ENCODE measurements around the gene ME1. TPM values are rescaled to one million over a fixed set of nuclear protein-coding genes. Genes with fewer than 3 reads are reported as not detected.
A peak's percentile ranks its signal among the peaks of the same experiment; 100 is the strongest.

The ME1 gene
- total RNA-seq, 2 donors from 2014 or later = 7.5 to 15.4 TPM

GRCh38 chr6:83198486-83199172, 232.2 kb downstream of the ME1 start:
- H3K4me1 Mint-ChIP-seq = peaks cover 9% of the 10 kb centered on the region
- Histone ChIP-seq H3K4me3 (ENCODE audit: low read length) (no peak overlapping the region), H3K4me1 (ENCODE audit: control insufficient read depth, insufficient read depth, low read length) (no peaks in the 10 kb centered on the region), H3K27ac (ENCODE audit: low read depth, low read length) (no peak overlapping the region), H3K9ac (ENCODE audit: extremely low read depth, low read length, poor library complexity, severe bottlenecking) (no peak overlapping the region), H3K36me3 (ENCODE audit: control insufficient read depth, insufficient read depth, low read length) (peaks cover 29% of the 10 kb centered on the region), H3K9me3 (ENCODE audit: control insufficient read depth, low read length) (peaks cover 6% of the 10 kb centered on the region), H3K27me3 (ENCODE audit: control insufficient read depth, insufficient read depth, low read length, poor library complexity, severe bottlenecking) (no peaks in the 10 kb centered on the region)
- peaks cover 1% of the 10 kb centered on the region for H3K9me3 Mint-ChIP-seq
- no peak for DNase-seq
- H3K36me3 Mint-ChIP-seq (ENCODE audit: low read depth) = peaks cover 25% of the 10 kb centered on the region
- no peak for TF ChIP-seq CTCF (conservative IDR thresholded peaks at IDR 0.05)
- 94 to 100% methylated on average over 1 to 3 of the region's 4 CpGs for WGBS, 2 experiments (ENCODE audit: insufficient coverage in 1 of 2, insufficient read length in 1 of 2)
- H3K27ac Mint-ChIP-seq = no peak overlapping the region
- H3K27me3 Mint-ChIP-seq (ENCODE audit: insufficient read depth) = no peaks in the 10 kb centered on the region
- H3K4me3 Mint-ChIP-seq = no peak overlapping the region

- peak overlapping the region; percentile 97 for H3K9ac ChIP-seq (ENCODE audit: extremely low read depth, low read length, poor library complexity, severe bottlenecking)
- Mint-ChIP-seq H3K4me3 (peak overlapping the region; percentile 98), H3K27ac (peak overlapping the region; percentile 85), H3K27me3 (ENCODE audit: insufficient read depth) (no peaks in the 10 kb centered on the region), H3K4me1 (peaks cover 29% of the 10 kb centered on the region), H3K9me3 (no peaks in the 10 kb centered on the region), H3K36me3 (ENCODE audit: low read depth) (peaks cover 46% of the 10 kb centered on the region)
- H3K4me3 ChIP-seq (ENCODE audit: low read length) = peak overlapping the region; percentile 99
- H3K9me3 ChIP-seq (ENCODE audit: control insufficient read depth, low read length) = peaks cover 6% of the 10 kb centered on the region
- H3K36me3 ChIP-seq (ENCODE audit: control insufficient read depth, insufficient read depth, low read length) = peaks cover 45% of the 10 kb centered on the region
- no peaks in the 10 kb centered on the region for H3K4me1 ChIP-seq (ENCODE audit: control insufficient read depth, insufficient read depth, low read length)
- DNase-seq = peak; percentile 94
- WGBS, 2 experiments (ENCODE audit: insufficient coverage in 1 of 2, insufficient read length in 1 of 2) = 4 to 20% methylated on average over 9 to 44 of the region's 44 CpGs
- H3K27me3 ChIP-seq (ENCODE audit: control insufficient read depth, insufficient read depth, low read length, poor library complexity, severe bottlenecking) = no peaks in the 10 kb centered on the region
- peak overlapping the region; percentile 54 for H3K27ac ChIP-seq (ENCODE audit: low read depth, low read length)
- TF ChIP-seq CTCF (conservative IDR thresholded peaks at IDR 0.05) = no peak
Observed at GRCh38 chr6:83193747-83194566, 236.9 kb downstream of the ME1 start.

GRCh38 chr6:83192871-83193746, 237.7 kb downstream of the ME1 start, which contains the start of the genes PGM3 and RWDD2A:
Gene PGM3 (minus strand): TSS chr6:83193265. CDS start chr6:83191012, 2,253 bp downstream.
Gene RWDD2A (plus strand): TSS chr6:83193357. CDS start chr6:83194452, 1,095 bp downstream.
- Mint-ChIP-seq H3K4me1 (peaks cover 37% of the 10 kb centered on the region), H3K27me3 (ENCODE audit: insufficient read depth) (no peaks in the 10 kb centered on the region), H3K4me3 (peak within 1 kb of the TSS; percentile 98), H3K36me3 (ENCODE audit: low read depth) (peaks cover 54% of the 10 kb centered on the region), H3K9me3 (no peaks in the 10 kb centered on the region), H3K27ac (peak within 1 kb of the TSS; percentile 99)
- H3K27ac ChIP-seq (ENCODE audit: low read depth, low read length) = peak within 1 kb of the TSS; percentile 54
- DNase-seq = peak; percentile 97
- H3K4me3 ChIP-seq (ENCODE audit: low read length) = peak within 1 kb of the TSS; percentile 99
- H3K9me3 ChIP-seq (ENCODE audit: control insufficient read depth, low read length) = peaks cover 6% of the 10 kb centered on the region
- WGBS, 2 experiments (ENCODE audit: insufficient coverage in 1 of 2, insufficient read length in 1 of 2) = 0% methylated on average over 47 to 88 of the region's 88 CpGs
- peaks cover 2% of the 10 kb centered on the region for H3K4me1 ChIP-seq (ENCODE audit: control insufficient read depth, insufficient read depth, low read length)
- peak within 1 kb of the TSS; percentile 97 for H3K9ac ChIP-seq (ENCODE audit: extremely low read depth, low read length, poor library complexity, severe bottlenecking)
- H3K27me3 ChIP-seq (ENCODE audit: control insufficient read depth, insufficient read depth, low read length, poor library complexity, severe bottlenecking) = no peaks in the 10 kb centered on the region
- peaks cover 53% of the 10 kb centered on the region for H3K36me3 ChIP-seq (ENCODE audit: control insufficient read depth, insufficient read depth, low read length)
- TF ChIP-seq CTCF (conservative IDR thresholded peaks at IDR 0.05) = no peak
